ENCODE measurements around the gene APBB2. TPM values are rescaled to one million over a fixed set of nuclear protein-coding genes. Genes with fewer than 3 reads are reported as not detected.

APBB2 gene
- total RNA-seq, 1 experiment from 2014 or later, result 49.0 TPM

DNA sequence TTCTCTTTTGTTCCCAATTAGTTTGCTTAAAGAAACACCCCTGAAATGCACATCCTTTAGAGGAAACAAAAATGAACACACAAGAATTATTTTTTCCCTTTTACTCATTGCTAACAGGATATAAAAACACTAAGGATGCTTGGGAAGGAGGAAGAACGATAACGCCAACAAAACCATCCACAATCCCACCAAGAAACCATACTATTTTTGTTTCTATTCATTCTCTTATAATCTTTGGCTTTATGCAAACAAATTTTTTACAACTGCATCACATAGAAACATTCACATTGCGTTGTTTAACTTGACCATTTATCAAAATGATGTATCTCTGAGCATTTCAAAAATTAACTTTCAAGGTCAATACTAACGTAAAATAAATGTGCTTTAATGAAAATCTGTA lies 12.0 kb downstream of the APBB2 start (continued):
- TF ChIP-seq, protein P1, sequence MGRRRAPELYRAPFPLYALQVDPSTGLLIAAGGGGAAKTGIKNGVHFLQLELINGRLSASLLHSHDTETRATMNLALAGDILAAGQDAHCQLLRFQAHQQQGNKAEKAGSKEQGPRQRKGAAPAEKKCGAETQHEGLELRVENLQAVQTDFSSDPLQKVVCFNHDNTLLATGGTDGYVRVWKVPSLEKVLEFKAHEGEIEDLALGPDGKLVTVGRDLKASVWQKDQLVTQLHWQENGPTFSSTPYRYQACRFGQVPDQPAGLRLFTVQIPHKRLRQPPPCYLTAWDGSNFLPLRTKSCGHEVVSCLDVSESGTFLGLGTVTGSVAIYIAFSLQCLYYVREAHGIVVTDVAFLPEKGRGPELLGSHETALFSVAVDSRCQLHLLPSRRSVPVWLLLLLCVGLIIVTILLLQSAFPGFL (CRISPR knock-in tag; IDR thresholded peaks at IDR 0.05; ENCODE audit: borderline replicate concordance), result no peak
- TF ChIP-seq, protein P2, sequence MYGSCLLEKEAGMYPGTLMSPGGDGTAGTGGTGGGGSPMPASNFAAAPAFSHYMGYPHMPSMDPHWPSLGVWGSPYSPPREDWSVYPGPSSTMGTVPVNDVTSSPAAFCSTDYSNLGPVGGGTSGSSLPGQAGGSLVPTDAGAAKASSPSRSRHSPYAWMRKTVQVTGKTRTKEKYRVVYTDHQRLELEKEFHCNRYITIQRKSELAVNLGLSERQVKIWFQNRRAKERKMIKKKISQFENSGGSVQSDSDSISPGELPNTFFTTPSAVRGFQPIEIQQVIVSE (CRISPR knock-in tag; IDR thresholded peaks at IDR 0.05; ENCODE audit: borderline replicate concordance), result no peak
- no peak for TF ChIP-seq RORB (CRISPR knock-in tag; IDR thresholded peaks at IDR 0.05)
- TF ChIP-seq, protein P3, sequence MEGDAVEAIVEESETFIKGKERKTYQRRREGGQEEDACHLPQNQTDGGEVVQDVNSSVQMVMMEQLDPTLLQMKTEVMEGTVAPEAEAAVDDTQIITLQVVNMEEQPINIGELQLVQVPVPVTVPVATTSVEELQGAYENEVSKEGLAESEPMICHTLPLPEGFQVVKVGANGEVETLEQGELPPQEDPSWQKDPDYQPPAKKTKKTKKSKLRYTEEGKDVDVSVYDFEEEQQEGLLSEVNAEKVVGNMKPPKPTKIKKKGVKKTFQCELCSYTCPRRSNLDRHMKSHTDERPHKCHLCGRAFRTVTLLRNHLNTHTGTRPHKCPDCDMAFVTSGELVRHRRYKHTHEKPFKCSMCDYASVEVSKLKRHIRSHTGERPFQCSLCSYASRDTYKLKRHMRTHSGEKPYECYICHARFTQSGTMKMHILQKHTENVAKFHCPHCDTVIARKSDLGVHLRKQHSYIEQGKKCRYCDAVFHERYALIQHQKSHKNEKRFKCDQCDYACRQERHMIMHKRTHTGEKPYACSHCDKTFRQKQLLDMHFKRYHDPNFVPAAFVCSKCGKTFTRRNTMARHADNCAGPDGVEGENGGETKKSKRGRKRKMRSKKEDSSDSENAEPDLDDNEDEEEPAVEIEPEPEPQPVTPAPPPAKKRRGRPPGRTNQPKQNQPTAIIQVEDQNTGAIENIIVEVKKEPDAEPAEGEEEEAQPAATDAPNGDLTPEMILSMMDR (IDR thresholded peaks at IDR 0.05), result no peak
- TF ChIP-seq ESRRA (CRISPR knock-in tag; IDR thresholded peaks at IDR 0.05; ENCODE audit: borderline replicate concordance), result no peak
- TF ChIP-seq, protein P4, sequence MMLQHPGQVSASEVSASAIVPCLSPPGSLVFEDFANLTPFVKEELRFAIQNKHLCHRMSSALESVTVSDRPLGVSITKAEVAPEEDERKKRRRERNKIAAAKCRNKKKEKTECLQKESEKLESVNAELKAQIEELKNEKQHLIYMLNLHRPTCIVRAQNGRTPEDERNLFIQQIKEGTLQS (CRISPR knock-in tag; conservative IDR thresholded peaks at IDR 0.05), result no peak
- no peak for TF ChIP-seq ZNF138 (CRISPR knock-in tag; conservative IDR thresholded peaks at IDR 0.05)
- TF ChIP-seq ZBTB21 (CRISPR knock-in tag; IDR thresholded peaks at IDR 0.05; ENCODE audit: borderline replicate concordance), result no peak
- TF ChIP-seq, protein P5, sequence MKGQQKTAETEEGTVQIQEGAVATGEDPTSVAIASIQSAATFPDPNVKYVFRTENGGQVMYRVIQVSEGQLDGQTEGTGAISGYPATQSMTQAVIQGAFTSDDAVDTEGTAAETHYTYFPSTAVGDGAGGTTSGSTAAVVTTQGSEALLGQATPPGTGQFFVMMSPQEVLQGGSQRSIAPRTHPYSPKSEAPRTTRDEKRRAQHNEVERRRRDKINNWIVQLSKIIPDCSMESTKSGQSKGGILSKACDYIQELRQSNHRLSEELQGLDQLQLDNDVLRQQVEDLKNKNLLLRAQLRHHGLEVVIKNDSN (CRISPR knock-in tag; IDR thresholded peaks at IDR 0.05), result no peak
- TF ChIP-seq, protein P6, sequence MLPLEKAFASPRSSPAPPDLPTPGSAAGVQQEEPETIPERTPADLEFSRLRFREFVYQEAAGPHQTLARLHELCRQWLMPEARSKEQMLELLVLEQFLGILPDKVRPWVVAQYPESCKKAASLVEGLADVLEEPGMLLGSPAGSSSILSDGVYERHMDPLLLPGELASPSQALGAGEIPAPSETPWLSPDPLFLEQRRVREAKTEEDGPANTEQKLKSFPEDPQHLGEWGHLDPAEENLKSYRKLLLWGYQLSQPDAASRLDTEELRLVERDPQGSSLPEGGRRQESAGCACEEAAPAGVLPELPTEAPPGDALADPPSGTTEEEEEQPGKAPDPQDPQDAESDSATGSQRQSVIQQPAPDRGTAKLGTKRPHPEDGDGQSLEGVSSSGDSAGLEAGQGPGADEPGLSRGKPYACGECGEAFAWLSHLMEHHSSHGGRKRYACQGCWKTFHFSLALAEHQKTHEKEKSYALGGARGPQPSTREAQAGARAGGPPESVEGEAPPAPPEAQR (CRISPR knock-in tag; IDR thresholded peaks at IDR 0.05), result no peak

DNA sequence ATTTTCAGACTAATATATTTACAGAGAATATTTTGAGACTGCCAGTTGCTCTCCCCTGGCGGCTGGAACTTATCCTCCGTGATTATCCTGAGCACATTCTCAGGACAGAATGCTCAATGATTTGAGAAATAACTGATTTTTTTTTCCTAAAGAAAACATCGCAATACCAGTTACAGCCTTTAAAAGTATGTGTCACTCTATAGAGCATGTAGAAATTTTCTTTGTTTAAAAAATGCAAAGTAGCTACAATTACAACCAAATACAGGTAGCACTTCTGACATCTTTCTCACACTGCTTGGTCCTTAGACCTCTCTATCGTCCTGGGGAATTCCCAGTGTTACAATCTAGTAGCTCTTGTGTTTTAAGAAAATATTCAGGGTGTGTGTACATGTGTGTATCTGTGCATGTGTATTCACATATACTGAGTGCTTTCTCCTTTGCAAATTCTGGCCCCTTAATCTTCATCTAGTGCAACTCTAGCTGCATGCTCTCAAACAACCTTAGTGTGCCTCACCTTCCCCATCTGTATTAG lies 13.8 kb downstream of the APBB2 start:
- H3K9me3 Mint-ChIP-seq, result no peaks in the 10 kb centered on the region
- no peaks in the 10 kb centered on the region for H3K36me3 Mint-ChIP-seq
- TF ChIP-seq CREB1 (CRISPR knock-in tag; IDR thresholded peaks at IDR 0.05), result no peak
- H3K4me1 Mint-ChIP-seq, result peaks cover 26% of the 10 kb centered on the region
- H3K27ac Mint-ChIP-seq, result no peak overlapping the region
- H3K27me3 Mint-ChIP-seq (ENCODE audit: low read depth), result no peaks in the 10 kb centered on the region
- no peak overlapping the region for H3K4me3 Mint-ChIP-seq
- ATAC-seq (no peak), DNase-seq (ENCODE audit: low spot score) (no peak)
- ChIA-PET CTCF (interaction anchor here (1.6 kb wide), 1 partner anchor 14 kb away, joined by 4 read pairs; the partner anchor contains the start of gene APBB2), POLR2A (no interaction called here)

DNA sequence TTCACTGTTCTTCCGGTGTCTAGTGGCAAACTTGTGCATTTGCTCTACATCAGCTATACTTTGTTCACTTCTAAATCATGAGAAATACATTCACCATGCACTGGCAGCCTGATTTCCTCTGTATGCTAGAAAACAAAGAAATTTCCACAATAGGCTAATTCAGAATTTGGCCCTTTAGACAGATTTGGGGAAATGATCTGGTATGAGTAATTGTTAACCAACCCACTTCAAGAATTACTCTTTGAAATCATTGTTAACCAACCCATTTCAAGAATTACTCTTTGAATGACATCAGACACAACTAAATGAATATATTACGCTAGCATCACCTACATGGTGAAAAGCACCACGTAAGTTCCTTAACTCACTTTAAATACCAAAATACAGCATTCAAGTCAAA lies 14.6 kb downstream of the APBB2 start:
- DNase-seq (ENCODE audit: low spot score), result no peak
- TF ChIP-seq PRRX2 (CRISPR knock-in tag; IDR thresholded peaks at IDR 0.05) (no peak), ZBTB21 (CRISPR knock-in tag; IDR thresholded peaks at IDR 0.05; ENCODE audit: borderline replicate concordance) (no peak), NFATC4 (CRISPR knock-in tag; IDR thresholded peaks at IDR 0.05) (no peak), CREM (CRISPR knock-in tag; IDR thresholded peaks at IDR 0.05) (no peak), ZNF423 (CRISPR knock-in tag; IDR thresholded peaks at IDR 0.05) (no peak)
- TF ChIP-seq, protein P7, sequence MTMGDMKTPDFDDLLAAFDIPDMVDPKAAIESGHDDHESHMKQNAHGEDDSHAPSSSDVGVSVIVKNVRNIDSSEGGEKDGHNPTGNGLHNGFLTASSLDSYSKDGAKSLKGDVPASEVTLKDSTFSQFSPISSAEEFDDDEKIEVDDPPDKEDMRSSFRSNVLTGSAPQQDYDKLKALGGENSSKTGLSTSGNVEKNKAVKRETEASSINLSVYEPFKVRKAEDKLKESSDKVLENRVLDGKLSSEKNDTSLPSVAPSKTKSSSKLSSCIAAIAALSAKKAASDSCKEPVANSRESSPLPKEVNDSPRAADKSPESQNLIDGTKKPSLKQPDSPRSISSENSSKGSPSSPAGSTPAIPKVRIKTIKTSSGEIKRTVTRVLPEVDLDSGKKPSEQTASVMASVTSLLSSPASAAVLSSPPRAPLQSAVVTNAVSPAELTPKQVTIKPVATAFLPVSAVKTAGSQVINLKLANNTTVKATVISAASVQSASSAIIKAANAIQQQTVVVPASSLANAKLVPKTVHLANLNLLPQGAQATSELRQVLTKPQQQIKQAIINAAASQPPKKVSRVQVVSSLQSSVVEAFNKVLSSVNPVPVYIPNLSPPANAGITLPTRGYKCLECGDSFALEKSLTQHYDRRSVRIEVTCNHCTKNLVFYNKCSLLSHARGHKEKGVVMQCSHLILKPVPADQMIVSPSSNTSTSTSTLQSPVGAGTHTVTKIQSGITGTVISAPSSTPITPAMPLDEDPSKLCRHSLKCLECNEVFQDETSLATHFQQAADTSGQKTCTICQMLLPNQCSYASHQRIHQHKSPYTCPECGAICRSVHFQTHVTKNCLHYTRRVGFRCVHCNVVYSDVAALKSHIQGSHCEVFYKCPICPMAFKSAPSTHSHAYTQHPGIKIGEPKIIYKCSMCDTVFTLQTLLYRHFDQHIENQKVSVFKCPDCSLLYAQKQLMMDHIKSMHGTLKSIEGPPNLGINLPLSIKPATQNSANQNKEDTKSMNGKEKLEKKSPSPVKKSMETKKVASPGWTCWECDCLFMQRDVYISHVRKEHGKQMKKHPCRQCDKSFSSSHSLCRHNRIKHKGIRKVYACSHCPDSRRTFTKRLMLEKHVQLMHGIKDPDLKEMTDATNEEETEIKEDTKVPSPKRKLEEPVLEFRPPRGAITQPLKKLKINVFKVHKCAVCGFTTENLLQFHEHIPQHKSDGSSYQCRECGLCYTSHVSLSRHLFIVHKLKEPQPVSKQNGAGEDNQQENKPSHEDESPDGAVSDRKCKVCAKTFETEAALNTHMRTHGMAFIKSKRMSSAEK (CRISPR knock-in tag; IDR thresholded peaks at IDR 0.05; ENCODE audit: borderline replicate concordance), result no peak
- TF ChIP-seq, protein P4 (CRISPR knock-in tag; conservative IDR thresholded peaks at IDR 0.05), result no peak
- TF ChIP-seq, protein P8, sequence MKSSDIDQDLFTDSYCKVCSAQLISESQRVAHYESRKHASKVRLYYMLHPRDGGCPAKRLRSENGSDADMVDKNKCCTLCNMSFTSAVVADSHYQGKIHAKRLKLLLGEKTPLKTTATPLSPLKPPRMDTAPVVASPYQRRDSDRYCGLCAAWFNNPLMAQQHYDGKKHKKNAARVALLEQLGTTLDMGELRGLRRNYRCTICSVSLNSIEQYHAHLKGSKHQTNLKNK (CRISPR knock-in tag; IDR thresholded peaks at IDR 0.05), result no peak
- no peak overlapping the region for H3K4me3 Mint-ChIP-seq
- ATAC-seq, result no peak
- POLR2A ChIA-PET, result no interaction called here
- peaks cover 21% of the 10 kb centered on the region for H3K4me1 Mint-ChIP-seq
- no peaks in the 10 kb centered on the region for H3K9me3 Mint-ChIP-seq
- no peak overlapping the region for H3K27ac Mint-ChIP-seq
- no peaks in the 10 kb centered on the region for H3K27me3 Mint-ChIP-seq (ENCODE audit: low read depth)
- CTCF ChIA-PET, result no interaction called here
- H3K36me3 Mint-ChIP-seq, result no peaks in the 10 kb centered on the region
